ENCODE measurements around the gene RET. TPM values are rescaled to one million over a fixed set of nuclear protein-coding genes. Genes with fewer than 3 reads are reported as not detected.

Gene RET
- total RNA-seq, 1 experiment from 2014 or later: 21.4 TPM

DNA sequence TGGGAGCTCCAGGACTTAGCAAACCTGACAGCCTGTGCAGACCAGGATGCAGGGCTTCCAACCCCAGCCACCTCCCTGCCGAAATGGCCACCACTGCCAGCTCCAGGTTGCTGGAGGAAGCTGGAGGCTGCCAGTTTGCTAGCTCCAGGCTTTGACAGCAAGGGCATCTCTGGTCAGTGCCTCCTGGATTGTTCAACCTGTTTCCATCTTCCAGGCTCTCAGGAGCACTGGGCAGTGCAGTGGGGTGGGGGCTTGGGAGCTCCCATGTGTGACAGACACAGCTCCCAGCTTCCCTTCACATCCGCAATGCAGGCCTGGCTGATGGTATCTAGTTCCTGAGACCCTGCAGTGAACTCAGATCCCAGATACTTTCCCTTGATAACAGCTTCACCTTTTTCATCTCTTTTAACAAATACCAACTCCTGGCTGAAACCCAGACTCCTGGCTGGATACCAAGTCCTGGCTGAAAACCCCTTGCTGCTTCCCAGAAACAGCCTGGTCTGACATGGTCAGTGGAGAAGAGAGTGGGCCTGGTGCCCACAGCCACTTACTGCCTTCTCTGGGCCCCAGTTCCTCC, 20.8 kb upstream of the RET start (continued):
- no peak for TF ChIP-seq CBFB (CRISPR knock-in tag; IDR thresholded peaks at IDR 0.05; ENCODE audit: low read depth)
- no peak for TF ChIP-seq ZNF138 (CRISPR knock-in tag; conservative IDR thresholded peaks at IDR 0.05)
- TF ChIP-seq ZNF219 (CRISPR knock-in tag; IDR thresholded peaks at IDR 0.05; ENCODE audit: borderline replicate concordance): no peak
- TF ChIP-seq, protein P1, sequence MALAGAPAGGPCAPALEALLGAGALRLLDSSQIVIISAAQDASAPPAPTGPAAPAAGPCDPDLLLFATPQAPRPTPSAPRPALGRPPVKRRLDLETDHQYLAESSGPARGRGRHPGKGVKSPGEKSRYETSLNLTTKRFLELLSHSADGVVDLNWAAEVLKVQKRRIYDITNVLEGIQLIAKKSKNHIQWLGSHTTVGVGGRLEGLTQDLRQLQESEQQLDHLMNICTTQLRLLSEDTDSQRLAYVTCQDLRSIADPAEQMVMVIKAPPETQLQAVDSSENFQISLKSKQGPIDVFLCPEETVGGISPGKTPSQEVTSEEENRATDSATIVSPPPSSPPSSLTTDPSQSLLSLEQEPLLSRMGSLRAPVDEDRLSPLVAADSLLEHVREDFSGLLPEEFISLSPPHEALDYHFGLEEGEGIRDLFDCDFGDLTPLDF (CRISPR knock-in tag; IDR thresholded peaks at IDR 0.05): no peak
- TF ChIP-seq ZNF423 (CRISPR knock-in tag; IDR thresholded peaks at IDR 0.05): no peak
- no peak for TF ChIP-seq NR3C1 (CRISPR knock-in tag; conservative IDR thresholded peaks at IDR 0.05; ENCODE audit: low read depth)
- TF ChIP-seq ELF4 (CRISPR knock-in tag; IDR thresholded peaks at IDR 0.05; ENCODE audit: low read depth): no peak
- no peak for TF ChIP-seq ERG (CRISPR knock-in tag; IDR thresholded peaks at IDR 0.05)

GRCh38 chr10:43056568-43057011, 20.3 kb upstream of the RET start:
- DNase-seq (ENCODE audit: low spot score): no peak
- POLR2A ChIA-PET: no interaction called here

More at GRCh38 chr10:43056568-43057011, 20.3 kb upstream of the RET start:
- Mint-ChIP-seq H3K4me1 (peaks cover 10% of the 10 kb centered on the region), H3K4me3 (no peak overlapping the region), H3K27ac (no peak overlapping the region), H3K36me3 (no peaks in the 10 kb centered on the region), H3K9me3 (no peaks in the 10 kb centered on the region), H3K27me3 (ENCODE audit: low read depth) (peaks cover 3% of the 10 kb centered on the region; the same call in 1 of the 2 replicates)
- ATAC-seq: no peak
- CTCF ChIA-PET: interaction anchor here (0.8 to 1.6 kb wide), 3 partner anchors 13 to 22 kb away, joined by 4 to 5 read pairs (median 4); no protein-coding TSS in a partner anchor
- no peak for TF ChIP-seq JAZF1 (CRISPR knock-in tag; IDR thresholded peaks at IDR 0.05)
- TF ChIP-seq, protein P2, sequence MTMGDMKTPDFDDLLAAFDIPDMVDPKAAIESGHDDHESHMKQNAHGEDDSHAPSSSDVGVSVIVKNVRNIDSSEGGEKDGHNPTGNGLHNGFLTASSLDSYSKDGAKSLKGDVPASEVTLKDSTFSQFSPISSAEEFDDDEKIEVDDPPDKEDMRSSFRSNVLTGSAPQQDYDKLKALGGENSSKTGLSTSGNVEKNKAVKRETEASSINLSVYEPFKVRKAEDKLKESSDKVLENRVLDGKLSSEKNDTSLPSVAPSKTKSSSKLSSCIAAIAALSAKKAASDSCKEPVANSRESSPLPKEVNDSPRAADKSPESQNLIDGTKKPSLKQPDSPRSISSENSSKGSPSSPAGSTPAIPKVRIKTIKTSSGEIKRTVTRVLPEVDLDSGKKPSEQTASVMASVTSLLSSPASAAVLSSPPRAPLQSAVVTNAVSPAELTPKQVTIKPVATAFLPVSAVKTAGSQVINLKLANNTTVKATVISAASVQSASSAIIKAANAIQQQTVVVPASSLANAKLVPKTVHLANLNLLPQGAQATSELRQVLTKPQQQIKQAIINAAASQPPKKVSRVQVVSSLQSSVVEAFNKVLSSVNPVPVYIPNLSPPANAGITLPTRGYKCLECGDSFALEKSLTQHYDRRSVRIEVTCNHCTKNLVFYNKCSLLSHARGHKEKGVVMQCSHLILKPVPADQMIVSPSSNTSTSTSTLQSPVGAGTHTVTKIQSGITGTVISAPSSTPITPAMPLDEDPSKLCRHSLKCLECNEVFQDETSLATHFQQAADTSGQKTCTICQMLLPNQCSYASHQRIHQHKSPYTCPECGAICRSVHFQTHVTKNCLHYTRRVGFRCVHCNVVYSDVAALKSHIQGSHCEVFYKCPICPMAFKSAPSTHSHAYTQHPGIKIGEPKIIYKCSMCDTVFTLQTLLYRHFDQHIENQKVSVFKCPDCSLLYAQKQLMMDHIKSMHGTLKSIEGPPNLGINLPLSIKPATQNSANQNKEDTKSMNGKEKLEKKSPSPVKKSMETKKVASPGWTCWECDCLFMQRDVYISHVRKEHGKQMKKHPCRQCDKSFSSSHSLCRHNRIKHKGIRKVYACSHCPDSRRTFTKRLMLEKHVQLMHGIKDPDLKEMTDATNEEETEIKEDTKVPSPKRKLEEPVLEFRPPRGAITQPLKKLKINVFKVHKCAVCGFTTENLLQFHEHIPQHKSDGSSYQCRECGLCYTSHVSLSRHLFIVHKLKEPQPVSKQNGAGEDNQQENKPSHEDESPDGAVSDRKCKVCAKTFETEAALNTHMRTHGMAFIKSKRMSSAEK (CRISPR knock-in tag; IDR thresholded peaks at IDR 0.05; ENCODE audit: borderline replicate concordance): no peak
- no peak for TF ChIP-seq NR3C1 (CRISPR knock-in tag; conservative IDR thresholded peaks at IDR 0.05; ENCODE audit: low read depth)
- TF ChIP-seq PRDM15 (CRISPR knock-in tag; IDR thresholded peaks at IDR 0.05): no peak
- no peak for TF ChIP-seq ZNF423 (CRISPR knock-in tag; IDR thresholded peaks at IDR 0.05)
- TF ChIP-seq ZSCAN18 (CRISPR knock-in tag; IDR thresholded peaks at IDR 0.05): no peak
- no peak for TF ChIP-seq ZNF671 (CRISPR knock-in tag; IDR thresholded peaks at IDR 0.05)
- TF ChIP-seq FOXP4 (CRISPR knock-in tag; IDR thresholded peaks at IDR 0.05): no peak
